PC-3 (cell line): ENCODE data around the gene SAMD4A. TPM values are rescaled to one million over a fixed set of nuclear protein-coding genes. Genes with fewer than 3 reads are reported as not detected.

Experiments used
- ATAC-seq: fragments of 200-7000 bp; cut with Tn5 transposase; 2 replicates; pipeline ENCODE4 v1.9.1; 2020; ENCODE audit warnings: mild to moderate bottlenecking, moderate library complexity
- BruUV-seq: library from RNA; stranded (reverse); fragments of 400-500 nt; replicated peaks from 2 replicates; lab custom pipeline; 2021; lab: Mats Ljungman, UMichigan
- CTCF ChIA-PET: fragments of 300-600 bp; sonication (Branson Sonifier 250); formaldehyde crosslinking; loops from one replicate; lab custom pipeline; 2022; ENCODE audit warnings: antibody characterized with exemption; lab: Charles Lee
- POLR2A ChIA-PET: fragments of 300-600 bp; sonication (Branson Sonifier 250); formaldehyde crosslinking; loops from one replicate; lab custom pipeline; 2022; ENCODE audit warnings: antibody characterized with exemption; ENCODE audit not compliant: unreplicated experiment; lab: Charles Lee
- DNase-seq: peaks from one replicate; pipeline ENCODE4 v3.0.0-alpha.2; 2015
- H2AFZ ChIP-seq: fragments of 300-600 bp; sonication (generic); 2 replicates; pipeline ENCODE4 v1.6.0; 2016; ENCODE audit warnings: antibody characterized with exemption, low read length
- H3F3A ChIP-seq: fragments of 300-600 bp; sonication (generic); one replicate; pipeline ENCODE4 v1.6.0; 2017; ENCODE audit warnings: antibody characterized with exemption, low read length, control low read depth, mild to moderate bottlenecking; ENCODE audit not compliant: unreplicated experiment
- H3K27ac ChIP-seq: fragments of 300-600 bp; sonication (generic); 2 replicates; pipeline ENCODE4 v1.5.1; 2016; ENCODE audit warnings: mild to moderate bottlenecking, low read length
- H3K27me3 ChIP-seq: fragments of 300-600 bp; sonication (generic); 2 replicates; pipeline ENCODE4 v1.6.1; 2016; ENCODE audit warnings: low read length, mixed read lengths
- H3K36me3 ChIP-seq: fragments of 300-600 bp; sonication (generic); 2 replicates; pipeline ENCODE4 v1.6.1; 2016; ENCODE audit warnings: low read depth, mixed run types, low read length, mixed read lengths
- H3K4me1 ChIP-seq: fragments of 300-600 bp; sonication (generic); 2 replicates; pipeline ENCODE4 v1.5.1; 2016; ENCODE audit warnings: low read length; ENCODE audit not compliant: insufficient read depth
- H3K4me2 ChIP-seq: fragments of 300-600 bp; sonication (generic); 2 replicates; pipeline ENCODE4 v1.6.0; 2016; ENCODE audit warnings: low read length
- H3K4me3 ChIP-seq: fragments of 300-600 bp; sonication (generic); 2 replicates; pipeline ENCODE4 v1.5.1; 2016; ENCODE audit warnings: mild to moderate bottlenecking, low read length, mixed read lengths
- H3K79me2 ChIP-seq: fragments of 300-600 bp; sonication (generic); 2 replicates; pipeline ENCODE4 v1.6.1; 2017; ENCODE audit warnings: low read length, mixed read lengths
- H3K9ac ChIP-seq: fragments of 300-600 bp; sonication (generic); 2 replicates; pipeline ENCODE4 v1.6.0; 2016; ENCODE audit warnings: mild to moderate bottlenecking, low read length
- H3K9me2 ChIP-seq: fragments of 300-600 bp; sonication (generic); replicated peaks from 2 replicates; pipeline ENCODE4 v1.6.1; 2016; ENCODE audit warnings: mixed run types, low read length, mixed read lengths
- H3K9me3 ChIP-seq: fragments of 300-600 bp; sonication (generic); 2 replicates; pipeline ENCODE4 v1.6.1; 2016; ENCODE audit warnings: low read length, mixed read lengths
- H4K20me1 ChIP-seq: fragments of 300-600 bp; sonication (generic); 2 replicates; pipeline ENCODE4 v1.6.1; 2016; ENCODE audit warnings: low read length, mixed read lengths
- EZH2 ChIP-seq: fragments of 300-600 bp; sonication (generic); IDR thresholded peaks from one replicate; pipeline ENCODE4 v1.6.1; 2017; ENCODE audit warnings: antibody characterized with exemption, mild to moderate bottlenecking, low read length; ENCODE audit not compliant: unreplicated experiment
- EZH2phosphoT487 ChIP-seq: fragments of 300-600 bp; sonication (generic); IDR thresholded peaks from 2 replicates; pipeline ENCODE4 v1.6.1; 2018; ENCODE audit warnings: mild to moderate bottlenecking, antibody characterized with exemption, low read length, borderline replicate concordance
- intact Hi-C: fragments of 100-400 bp; cut with micrococcal nuclease; formaldehyde crosslinking; loops from 2 replicates; pipeline ENCODE4 v1.9.0; 2023
- total RNA-seq: library from RNA; depleted of rRNA; stranded (reverse); fragments of >200 nt; gene quantifications from 2 replicates; pipeline ENCODE4 v1.2.3, GENCODE V29; 2014
- TF ChIP-seq, protein P1 (sequence below): fragments of 300-600 bp; sonication (generic); conservative IDR thresholded peaks from 2 replicates; pipeline ENCODE4 v1.5.1; 2017; ENCODE audit warnings: antibody characterized with exemption, low read depth, mild to moderate bottlenecking, low read length

SAMD4A gene
- total RNA-seq, 1 experiment from 2014 or later = 42.9 TPM

DNA sequence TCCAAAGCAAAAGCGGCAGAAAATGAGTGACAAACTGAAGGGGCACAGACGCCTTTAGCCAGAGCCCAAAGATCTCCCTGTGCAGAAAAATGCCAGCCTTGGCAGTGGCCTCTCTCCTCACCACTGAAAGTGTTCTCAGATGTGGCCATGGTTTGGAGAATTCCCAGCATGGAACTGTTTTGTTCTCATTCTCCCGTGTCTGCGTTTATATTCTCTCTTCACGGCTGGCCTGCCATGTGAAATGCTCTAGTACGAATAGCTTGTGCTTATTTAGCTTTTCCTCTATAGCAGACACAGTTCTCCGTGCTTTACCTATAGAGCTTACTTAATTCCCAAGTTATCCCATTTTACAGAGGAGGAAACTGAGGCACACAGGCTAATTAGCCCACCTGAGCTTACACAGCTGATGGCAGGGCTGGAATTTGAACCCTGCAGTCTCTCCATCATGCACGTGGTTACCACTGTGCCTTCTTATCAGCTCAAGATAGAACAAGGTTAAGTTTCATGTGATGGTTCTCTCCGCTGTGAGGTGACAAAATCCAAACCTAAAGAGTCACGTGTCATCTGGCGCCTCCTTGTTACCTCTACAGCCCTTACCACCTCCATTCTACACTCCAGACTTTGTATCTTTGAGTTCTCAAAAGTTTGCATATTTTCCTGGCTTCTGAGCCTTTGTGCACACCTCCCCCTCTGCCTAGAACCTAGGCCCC, 194.1 kb downstream of the SAMD4A start:
- H2AFZ ChIP-seq = no peak overlapping the region
- no peak overlapping the region for H3K9ac ChIP-seq
- no peaks in the 10 kb centered on the region for H4K20me1 ChIP-seq
- no peak for DNase-seq
- no peaks in the 10 kb centered on the region for H3K27me3 ChIP-seq
- intact Hi-C loops = no loop called here
- no peaks in the 10 kb centered on the region for H3K9me3 ChIP-seq
- CTCF ChIA-PET = interaction anchor here (0.6 kb wide), 1 partner anchor 197 kb away, joined by 5 read pairs; no protein-coding TSS in a partner anchor
- H3K27ac ChIP-seq = no peak overlapping the region
- BruUV-seq = no TSS peak
- H3K79me2 ChIP-seq = no peaks in the 10 kb centered on the region
- TF ChIP-seq, protein P1, sequence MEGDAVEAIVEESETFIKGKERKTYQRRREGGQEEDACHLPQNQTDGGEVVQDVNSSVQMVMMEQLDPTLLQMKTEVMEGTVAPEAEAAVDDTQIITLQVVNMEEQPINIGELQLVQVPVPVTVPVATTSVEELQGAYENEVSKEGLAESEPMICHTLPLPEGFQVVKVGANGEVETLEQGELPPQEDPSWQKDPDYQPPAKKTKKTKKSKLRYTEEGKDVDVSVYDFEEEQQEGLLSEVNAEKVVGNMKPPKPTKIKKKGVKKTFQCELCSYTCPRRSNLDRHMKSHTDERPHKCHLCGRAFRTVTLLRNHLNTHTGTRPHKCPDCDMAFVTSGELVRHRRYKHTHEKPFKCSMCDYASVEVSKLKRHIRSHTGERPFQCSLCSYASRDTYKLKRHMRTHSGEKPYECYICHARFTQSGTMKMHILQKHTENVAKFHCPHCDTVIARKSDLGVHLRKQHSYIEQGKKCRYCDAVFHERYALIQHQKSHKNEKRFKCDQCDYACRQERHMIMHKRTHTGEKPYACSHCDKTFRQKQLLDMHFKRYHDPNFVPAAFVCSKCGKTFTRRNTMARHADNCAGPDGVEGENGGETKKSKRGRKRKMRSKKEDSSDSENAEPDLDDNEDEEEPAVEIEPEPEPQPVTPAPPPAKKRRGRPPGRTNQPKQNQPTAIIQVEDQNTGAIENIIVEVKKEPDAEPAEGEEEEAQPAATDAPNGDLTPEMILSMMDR = no peak
- no peak for TF ChIP-seq EZH2
- TF ChIP-seq EZH2phosphoT487 = no peak
- H3K4me2 ChIP-seq = no peak overlapping the region
- no peaks in the 10 kb centered on the region for H3F3A ChIP-seq
- no peak for ATAC-seq
- H3K4me3 ChIP-seq = no peak overlapping the region
- H3K36me3 ChIP-seq = peaks cover 25% of the 10 kb centered on the region; the same call in 1 of the 2 replicates
- no peaks in the 10 kb centered on the region for H3K9me2 ChIP-seq
- H3K4me1 ChIP-seq = no peaks in the 10 kb centered on the region
- POLR2A ChIA-PET = no interaction called here

DNA sequence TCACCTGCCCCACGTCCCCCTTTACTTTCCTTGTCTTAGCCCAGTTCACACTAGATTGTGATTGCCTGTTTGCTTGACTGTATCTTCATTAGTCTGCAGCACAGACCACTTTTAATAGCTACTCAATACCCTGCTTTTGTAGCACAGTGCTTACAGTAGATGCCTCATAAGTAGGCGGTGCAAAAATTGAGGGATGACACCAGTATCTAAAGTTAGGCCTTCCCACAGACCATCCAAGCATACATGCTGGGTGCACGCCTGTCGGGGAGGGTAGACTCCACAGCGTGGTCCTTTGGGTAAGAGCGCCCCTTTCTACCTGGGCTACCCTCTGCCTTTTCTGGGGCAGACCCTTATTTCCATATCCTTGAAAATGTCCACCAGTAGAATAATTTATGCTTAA, 194.9 kb downstream of the SAMD4A start:
- H3K27me3 ChIP-seq = no peaks in the 10 kb centered on the region
- H2AFZ ChIP-seq = no peak overlapping the region
- no peaks in the 10 kb centered on the region for H3F3A ChIP-seq
- BruUV-seq = no TSS peak
- ChIA-PET CTCF (no interaction called here), POLR2A (no interaction called here)
- no peaks in the 10 kb centered on the region for H4K20me1 ChIP-seq
- ATAC-seq (no peak), DNase-seq (no peak)
- no peak overlapping the region for H3K27ac ChIP-seq
- H3K9me2 ChIP-seq = no peaks in the 10 kb centered on the region
- intact Hi-C loops = no loop called here
- H3K4me2 ChIP-seq = no peak overlapping the region
- H3K9ac ChIP-seq = no peak overlapping the region
- H3K36me3 ChIP-seq = peaks cover 25% of the 10 kb centered on the region; the same call in 1 of the 2 replicates
- TF ChIP-seq EZH2 (no peak), EZH2phosphoT487 (no peak)
- no peaks in the 10 kb centered on the region for H3K4me1 ChIP-seq
- H3K9me3 ChIP-seq = no peaks in the 10 kb centered on the region
- H3K4me3 ChIP-seq = no peak overlapping the region
- no peaks in the 10 kb centered on the region for H3K79me2 ChIP-seq

DNA sequence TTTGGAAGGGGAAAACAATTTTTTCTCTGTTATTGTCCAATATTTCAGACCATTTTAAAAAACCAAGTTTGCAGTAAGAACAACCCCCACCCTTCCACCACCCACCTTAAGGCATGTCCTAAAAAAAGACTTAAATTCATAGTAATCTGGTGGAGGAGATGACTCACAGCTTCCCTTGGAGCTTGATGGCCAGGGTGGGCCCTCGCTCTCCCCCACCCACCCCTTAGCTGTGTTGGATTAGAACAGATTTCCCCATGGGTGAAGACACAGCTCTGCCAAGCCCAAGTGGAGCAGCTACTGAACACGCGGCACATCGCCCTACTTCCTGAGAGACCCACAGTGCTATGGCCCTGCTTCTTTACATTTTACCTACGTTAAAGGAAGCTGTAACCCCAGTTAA, 195.4 kb downstream of the SAMD4A start:
- Histone ChIP-seq H3K4me3 (no peak overlapping the region), H3K4me1 (no peaks in the 10 kb centered on the region), H4K20me1 (no peaks in the 10 kb centered on the region), H3K9ac (no peak overlapping the region), H3K9me2 (no peaks in the 10 kb centered on the region), H3K79me2 (no peaks in the 10 kb centered on the region), H3K4me2 (no peak overlapping the region), H3K27me3 (no peaks in the 10 kb centered on the region), H3K9me3 (no peaks in the 10 kb centered on the region), H3K27ac (no peak overlapping the region), H3K36me3 (peaks cover 25% of the 10 kb centered on the region; the same call in 1 of the 2 replicates), H2AFZ (no peak overlapping the region), H3F3A (no peaks in the 10 kb centered on the region)
- TF ChIP-seq, protein P1 = no peak
- no peak for TF ChIP-seq EZH2
- TF ChIP-seq EZH2phosphoT487 = no peak
- intact Hi-C loops = no loop called here
- BruUV-seq = no TSS peak
- DNase-seq = no peak
- ChIA-PET POLR2A (no interaction called here), CTCF (interaction anchor here (0.5 kb wide), 1 partner anchor 198 kb away, joined by 3 read pairs; no protein-coding TSS in a partner anchor)
- no peak; the same call in 1 of the 2 replicates for ATAC-seq
